SK-N-SH treated with all-trans-retinoic acid at 6 μM for 48 hours (cell line): Measurements from ENCODE around the gene OVCA2.

Experiments
- RARB ChIP-seq: fragments of 250-450 bp; sonication (Bioruptor Pico); IDR thresholded peaks from 2 replicates; pipeline ENCODE4 v1.8.0; 2021; ENCODE audit warnings: mild to moderate bottlenecking, moderate library complexity
- TOX ChIP-seq: fragments of 250-450 bp; sonication (Bioruptor Pico); IDR thresholded peaks from 2 replicates; pipeline ENCODE4 v1.8.0; 2021; ENCODE audit warnings: mild to moderate bottlenecking, moderate library complexity, borderline replicate concordance

- TF ChIP-seq TOX (CRISPR knock-in tag) = no peak
- no peak for TF ChIP-seq RARB
Measured at GRCh38 chr17:2051933-2052559, 10.2 kb downstream of the OVCA2 start.
